Fibroblast of peridontal ligament (primary cell): ENCODE measurements around the gene TBC1D14.

ENCODE experiments used
- DNase-seq: peaks from one replicate; pipeline ENCODE4 v3.0.0-alpha.2; 2010; ENCODE audit errors: extremely low read depth

TBC1D14 gene

GRCh38 chr4:7043284-7044136, 133.9 kb downstream of the TBC1D14 start, which contains the start of gene TADA2B:
TADA2B (plus strand) TSS chr4:7043372; CDS start chr4:7043580, 208 bp downstream.
- no peak for DNase-seq

GRCh38 chr4:7044137-7044930, 134.7 kb downstream of the TBC1D14 start:
- no peak for DNase-seq

- DNase-seq, result no peak
Observed at GRCh38 chr4:7045553-7045952, 135.9 kb downstream of the TBC1D14 start.

- DNase-seq, result no peak
Observed at GRCh38 chr4:7045961-7046921, 136.6 kb downstream of the TBC1D14 start.

- DNase-seq, result no peak
Observed at GRCh38 chr4:7046971-7047370, 137.3 kb downstream of the TBC1D14 start.

- DNase-seq, result no peak
Observed at GRCh38 chr4:7048642-7049041, 139.0 kb downstream of the TBC1D14 start.

- DNase-seq, result no peak
Observed at GRCh38 chr4:7049295-7049694, 139.7 kb downstream of the TBC1D14 start.

GRCh38 chr4:7049739-7050138, 140.1 kb downstream of the TBC1D14 start:
- DNase-seq, result no peak

GRCh38 chr4:7050481-7051143, 141.0 kb downstream of the TBC1D14 start:
- DNase-seq, result no peak

GRCh38 chr4:7051144-7051495, 141.5 kb downstream of the TBC1D14 start:
- DNase-seq, result no peak

GRCh38 chr4:7051905-7052304, 142.3 kb downstream of the TBC1D14 start:
- no peak for DNase-seq

- DNase-seq, result no peak
Observed at GRCh38 chr4:7052313-7052712, 142.7 kb downstream of the TBC1D14 start.

GRCh38 chr4:7052923-7053715, 143.5 kb downstream of the TBC1D14 start:
- no peak for DNase-seq

GRCh38 chr4:7054106-7054880, 144.7 kb downstream of the TBC1D14 start:
- DNase-seq, result no peak

- DNase-seq, result no peak
Observed at GRCh38 chr4:7055111-7055989, 145.7 kb downstream of the TBC1D14 start.

GRCh38 chr4:7055990-7056325, 146.3 kb downstream of the TBC1D14 start:
- DNase-seq, result no peak

- no peak for DNase-seq
Observed at GRCh38 chr4:7058792-7059191, 149.2 kb downstream of the TBC1D14 start.

GRCh38 chr4:7059662-7060061, 150.0 kb downstream of the TBC1D14 start:
- no peak for DNase-seq
